K562 (cell line): Measurements from ENCODE around the gene ZNF213. TPM values are rescaled to one million over a fixed set of nuclear protein-coding genes. Genes with fewer than 3 reads are reported as not detected.

ENCODE experiments used
- CBFA2T3 ChIP-seq: fragments of 450-650 bp; IDR thresholded peaks from 2 replicates; pipeline ENCODE4 v1.6.1; 2017
- HLTF ChIP-seq: fragments of 450-650 bp; IDR thresholded peaks from 2 replicates; pipeline ENCODE4 v1.6.1; 2016
- RUNX1 ChIP-seq: sonication (generic); IDR thresholded peaks from 2 replicates; pipeline ENCODE4 v1.6.1; 2016; ENCODE audit warnings: antibody characterized with exemption, low read depth
- SNRNP70 ChIP-seq: fragments of 200-400 bp; formaldehyde crosslinking; optimal IDR thresholded peaks from 2 replicates; pipeline ENCODE3; 2017; ENCODE audit warnings: low read depth, low read length
- TEAD1 ChIP-seq, 2 experiments: fragments of 450-650 bp in 1 of 2; sonication (generic) in 1 of 2; formaldehyde crosslinking; IDR thresholded peaks; 2 replicates each; pipeline versions ENCODE4 v1.4.0 to v1.8.0; 2020 to 2022; ENCODE audit warnings: mild to moderate bottlenecking in 2 of 2, missing genetic modification reagents in 1 of 2
- ZNF445 ChIP-seq: fragments of 250-450 bp; sonication (Bioruptor Pico); IDR thresholded peaks from 2 replicates; pipeline ENCODE4 v1.4.0; 2020; ENCODE audit warnings: low read depth, mild to moderate bottlenecking, moderate library complexity
- polyA plus RNA-seq, 8 experiments: library from polyadenylated mRNA; depleted of rRNA in 4 of 8; stranded (reverse) in 5 of 8; unstranded in 3 of 8; fragments of >200 nt; fragmentation: Nextera tagmentation in 2 of 8; fragmentation: Illumina TruSeq in 1 of 8; extraction: Ambion mirVana in 2 of 8; extraction: Trizol in 1 of 8; gene quantifications; 2 replicates each; pipeline versions ENCODE4 v1.2.1 to v1.2.3, GENCODE V29; 2011 to 2014; ENCODE audit warnings: inconsistent platforms in 1 of 8, missing spikeins in 1 of 8
- total RNA-seq, 7 experiments: library from RNA; depleted of rRNA in 6 of 7; stranded (reverse); fragments of >200 nt in 6 of 7; fragmentation: Illumina TruSeq in 2 of 7; extraction: Trizol in 2 of 7; gene quantifications; 2 replicates each; pipeline versions ENCODE4 v1.2.1 to v1.2.3, GENCODE V29; 2011 to 2021; ENCODE audit warnings: low replicate concordance in 1 of 7
- TF ChIP-seq, protein P1 (sequence below), 2 experiments: fragments of 450-650 bp in 1 of 2; IDR thresholded peaks; 2 replicates each; pipeline ENCODE4 v1.6.1; 2011 to 2017; ENCODE audit warnings: low read depth in 2 of 2, antibody characterized with exemption in 1 of 2, borderline replicate concordance in 1 of 2, low read length in 1 of 2, mild to moderate bottlenecking in 1 of 2, mixed read lengths in 1 of 2; ENCODE audit not compliant: control insufficient read depth in 1 of 2
- TF ChIP-seq, protein P2 (sequence below): fragments of 250-450 bp; sonication (Bioruptor Pico); IDR thresholded peaks from 2 replicates; pipeline ENCODE4 v1.8.0; 2021; ENCODE audit warnings: moderate library complexity, mild to moderate bottlenecking, inconsistent platforms
- TF ChIP-seq, protein P3 (sequence below): fragments of 200-600 bp; sonication (generic); IDR thresholded peaks from one replicate; pipeline ENCODE4 v1.6.1; 2012; ENCODE audit warnings: mild to moderate bottlenecking, low read depth, low read length, inconsistent platforms
- TF ChIP-seq, protein P4 (sequence below): fragments of 250-450 bp; sonication (Bioruptor Pico); IDR thresholded peaks from 2 replicates; pipeline ENCODE4 v1.8.0; 2022; ENCODE audit warnings: moderate library complexity, mild to moderate bottlenecking, inconsistent platforms

ZNF213 gene
- total and polyA plus RNA-seq, 9 of the 15 experiments (the other 6 are each of a cell fraction or from before 2014, with no cell fraction given): 0.49 to 10.0 (median 1.8) TPM

DNA sequence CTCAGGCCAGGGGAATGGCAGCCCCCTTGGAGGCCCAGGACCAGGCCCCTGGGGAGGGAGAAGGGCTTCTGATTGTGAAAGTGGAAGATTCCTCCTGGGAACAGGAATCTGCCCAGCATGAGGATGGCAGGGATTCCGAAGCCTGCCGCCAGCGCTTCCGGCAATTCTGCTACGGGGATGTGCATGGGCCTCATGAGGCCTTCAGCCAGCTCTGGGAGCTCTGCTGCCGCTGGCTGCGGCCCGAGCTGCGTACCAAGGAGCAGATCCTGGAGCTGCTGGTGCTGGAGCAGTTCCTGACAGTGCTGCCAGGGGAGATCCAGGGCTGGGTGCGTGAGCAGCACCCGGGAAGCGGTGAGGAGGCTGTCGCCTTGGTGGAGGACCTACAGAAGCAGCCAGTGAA, 2.4 kb downstream of the ZNF213 start (continued):
- TF ChIP-seq, protein P1, sequence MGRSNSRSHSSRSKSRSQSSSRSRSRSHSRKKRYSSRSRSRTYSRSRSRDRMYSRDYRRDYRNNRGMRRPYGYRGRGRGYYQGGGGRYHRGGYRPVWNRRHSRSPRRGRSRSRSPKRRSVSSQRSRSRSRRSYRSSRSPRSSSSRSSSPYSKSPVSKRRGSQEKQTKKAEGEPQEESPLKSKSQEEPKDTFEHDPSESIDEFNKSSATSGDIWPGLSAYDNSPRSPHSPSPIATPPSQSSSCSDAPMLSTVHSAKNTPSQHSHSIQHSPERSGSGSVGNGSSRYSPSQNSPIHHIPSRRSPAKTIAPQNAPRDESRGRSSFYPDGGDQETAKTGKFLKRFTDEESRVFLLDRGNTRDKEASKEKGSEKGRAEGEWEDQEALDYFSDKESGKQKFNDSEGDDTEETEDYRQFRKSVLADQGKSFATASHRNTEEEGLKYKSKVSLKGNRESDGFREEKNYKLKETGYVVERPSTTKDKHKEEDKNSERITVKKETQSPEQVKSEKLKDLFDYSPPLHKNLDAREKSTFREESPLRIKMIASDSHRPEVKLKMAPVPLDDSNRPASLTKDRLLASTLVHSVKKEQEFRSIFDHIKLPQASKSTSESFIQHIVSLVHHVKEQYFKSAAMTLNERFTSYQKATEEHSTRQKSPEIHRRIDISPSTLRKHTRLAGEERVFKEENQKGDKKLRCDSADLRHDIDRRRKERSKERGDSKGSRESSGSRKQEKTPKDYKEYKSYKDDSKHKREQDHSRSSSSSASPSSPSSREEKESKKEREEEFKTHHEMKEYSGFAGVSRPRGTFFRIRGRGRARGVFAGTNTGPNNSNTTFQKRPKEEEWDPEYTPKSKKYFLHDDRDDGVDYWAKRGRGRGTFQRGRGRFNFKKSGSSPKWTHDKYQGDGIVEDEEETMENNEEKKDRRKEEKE (IDR thresholded peaks at IDR 0.05; ENCODE audit: borderline replicate concordance in 1 of 2, control insufficient read depth in 1 of 2, low read depth in 2 of 2, low read length in 1 of 2): no peak
- TF ChIP-seq, protein P2, sequence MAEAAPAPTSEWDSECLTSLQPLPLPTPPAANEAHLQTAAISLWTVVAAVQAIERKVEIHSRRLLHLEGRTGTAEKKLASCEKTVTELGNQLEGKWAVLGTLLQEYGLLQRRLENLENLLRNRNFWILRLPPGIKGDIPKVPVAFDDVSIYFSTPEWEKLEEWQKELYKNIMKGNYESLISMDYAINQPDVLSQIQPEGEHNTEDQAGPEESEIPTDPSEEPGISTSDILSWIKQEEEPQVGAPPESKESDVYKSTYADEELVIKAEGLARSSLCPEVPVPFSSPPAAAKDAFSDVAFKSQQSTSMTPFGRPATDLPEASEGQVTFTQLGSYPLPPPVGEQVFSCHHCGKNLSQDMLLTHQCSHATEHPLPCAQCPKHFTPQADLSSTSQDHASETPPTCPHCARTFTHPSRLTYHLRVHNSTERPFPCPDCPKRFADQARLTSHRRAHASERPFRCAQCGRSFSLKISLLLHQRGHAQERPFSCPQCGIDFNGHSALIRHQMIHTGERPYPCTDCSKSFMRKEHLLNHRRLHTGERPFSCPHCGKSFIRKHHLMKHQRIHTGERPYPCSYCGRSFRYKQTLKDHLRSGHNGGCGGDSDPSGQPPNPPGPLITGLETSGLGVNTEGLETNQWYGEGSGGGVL (CRISPR knock-in tag): no peak
- TF ChIP-seq ZNF445 (CRISPR knock-in tag): no peak
- TF ChIP-seq, protein P3, sequence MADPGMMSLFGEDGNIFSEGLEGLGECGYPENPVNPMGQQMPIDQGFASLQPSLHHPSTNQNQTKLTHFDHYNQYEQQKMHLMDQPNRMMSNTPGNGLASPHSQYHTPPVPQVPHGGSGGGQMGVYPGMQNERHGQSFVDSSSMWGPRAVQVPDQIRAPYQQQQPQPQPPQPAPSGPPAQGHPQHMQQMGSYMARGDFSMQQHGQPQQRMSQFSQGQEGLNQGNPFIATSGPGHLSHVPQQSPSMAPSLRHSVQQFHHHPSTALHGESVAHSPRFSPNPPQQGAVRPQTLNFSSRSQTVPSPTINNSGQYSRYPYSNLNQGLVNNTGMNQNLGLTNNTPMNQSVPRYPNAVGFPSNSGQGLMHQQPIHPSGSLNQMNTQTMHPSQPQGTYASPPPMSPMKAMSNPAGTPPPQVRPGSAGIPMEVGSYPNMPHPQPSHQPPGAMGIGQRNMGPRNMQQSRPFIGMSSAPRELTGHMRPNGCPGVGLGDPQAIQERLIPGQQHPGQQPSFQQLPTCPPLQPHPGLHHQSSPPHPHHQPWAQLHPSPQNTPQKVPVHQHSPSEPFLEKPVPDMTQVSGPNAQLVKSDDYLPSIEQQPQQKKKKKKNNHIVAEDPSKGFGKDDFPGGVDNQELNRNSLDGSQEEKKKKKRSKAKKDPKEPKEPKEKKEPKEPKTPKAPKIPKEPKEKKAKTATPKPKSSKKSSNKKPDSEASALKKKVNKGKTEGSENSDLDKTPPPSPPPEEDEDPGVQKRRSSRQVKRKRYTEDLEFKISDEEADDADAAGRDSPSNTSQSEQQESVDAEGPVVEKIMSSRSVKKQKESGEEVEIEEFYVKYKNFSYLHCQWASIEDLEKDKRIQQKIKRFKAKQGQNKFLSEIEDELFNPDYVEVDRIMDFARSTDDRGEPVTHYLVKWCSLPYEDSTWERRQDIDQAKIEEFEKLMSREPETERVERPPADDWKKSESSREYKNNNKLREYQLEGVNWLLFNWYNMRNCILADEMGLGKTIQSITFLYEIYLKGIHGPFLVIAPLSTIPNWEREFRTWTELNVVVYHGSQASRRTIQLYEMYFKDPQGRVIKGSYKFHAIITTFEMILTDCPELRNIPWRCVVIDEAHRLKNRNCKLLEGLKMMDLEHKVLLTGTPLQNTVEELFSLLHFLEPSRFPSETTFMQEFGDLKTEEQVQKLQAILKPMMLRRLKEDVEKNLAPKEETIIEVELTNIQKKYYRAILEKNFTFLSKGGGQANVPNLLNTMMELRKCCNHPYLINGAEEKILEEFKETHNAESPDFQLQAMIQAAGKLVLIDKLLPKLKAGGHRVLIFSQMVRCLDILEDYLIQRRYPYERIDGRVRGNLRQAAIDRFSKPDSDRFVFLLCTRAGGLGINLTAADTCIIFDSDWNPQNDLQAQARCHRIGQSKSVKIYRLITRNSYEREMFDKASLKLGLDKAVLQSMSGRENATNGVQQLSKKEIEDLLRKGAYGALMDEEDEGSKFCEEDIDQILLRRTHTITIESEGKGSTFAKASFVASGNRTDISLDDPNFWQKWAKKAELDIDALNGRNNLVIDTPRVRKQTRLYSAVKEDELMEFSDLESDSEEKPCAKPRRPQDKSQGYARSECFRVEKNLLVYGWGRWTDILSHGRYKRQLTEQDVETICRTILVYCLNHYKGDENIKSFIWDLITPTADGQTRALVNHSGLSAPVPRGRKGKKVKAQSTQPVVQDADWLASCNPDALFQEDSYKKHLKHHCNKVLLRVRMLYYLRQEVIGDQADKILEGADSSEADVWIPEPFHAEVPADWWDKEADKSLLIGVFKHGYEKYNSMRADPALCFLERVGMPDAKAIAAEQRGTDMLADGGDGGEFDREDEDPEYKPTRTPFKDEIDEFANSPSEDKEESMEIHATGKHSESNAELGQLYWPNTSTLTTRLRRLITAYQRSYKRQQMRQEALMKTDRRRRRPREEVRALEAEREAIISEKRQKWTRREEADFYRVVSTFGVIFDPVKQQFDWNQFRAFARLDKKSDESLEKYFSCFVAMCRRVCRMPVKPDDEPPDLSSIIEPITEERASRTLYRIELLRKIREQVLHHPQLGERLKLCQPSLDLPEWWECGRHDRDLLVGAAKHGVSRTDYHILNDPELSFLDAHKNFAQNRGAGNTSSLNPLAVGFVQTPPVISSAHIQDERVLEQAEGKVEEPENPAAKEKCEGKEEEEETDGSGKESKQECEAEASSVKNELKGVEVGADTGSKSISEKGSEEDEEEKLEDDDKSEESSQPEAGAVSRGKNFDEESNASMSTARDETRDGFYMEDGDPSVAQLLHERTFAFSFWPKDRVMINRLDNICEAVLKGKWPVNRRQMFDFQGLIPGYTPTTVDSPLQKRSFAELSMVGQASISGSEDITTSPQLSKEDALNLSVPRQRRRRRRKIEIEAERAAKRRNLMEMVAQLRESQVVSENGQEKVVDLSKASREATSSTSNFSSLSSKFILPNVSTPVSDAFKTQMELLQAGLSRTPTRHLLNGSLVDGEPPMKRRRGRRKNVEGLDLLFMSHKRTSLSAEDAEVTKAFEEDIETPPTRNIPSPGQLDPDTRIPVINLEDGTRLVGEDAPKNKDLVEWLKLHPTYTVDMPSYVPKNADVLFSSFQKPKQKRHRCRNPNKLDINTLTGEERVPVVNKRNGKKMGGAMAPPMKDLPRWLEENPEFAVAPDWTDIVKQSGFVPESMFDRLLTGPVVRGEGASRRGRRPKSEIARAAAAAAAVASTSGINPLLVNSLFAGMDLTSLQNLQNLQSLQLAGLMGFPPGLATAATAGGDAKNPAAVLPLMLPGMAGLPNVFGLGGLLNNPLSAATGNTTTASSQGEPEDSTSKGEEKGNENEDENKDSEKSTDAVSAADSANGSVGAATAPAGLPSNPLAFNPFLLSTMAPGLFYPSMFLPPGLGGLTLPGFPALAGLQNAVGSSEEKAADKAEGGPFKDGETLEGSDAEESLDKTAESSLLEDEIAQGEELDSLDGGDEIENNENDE: no peak
- no peak for TF ChIP-seq HLTF
- TF ChIP-seq RUNX1: no peak
- no peak for TF ChIP-seq CBFA2T3
- TF ChIP-seq, protein P4, sequence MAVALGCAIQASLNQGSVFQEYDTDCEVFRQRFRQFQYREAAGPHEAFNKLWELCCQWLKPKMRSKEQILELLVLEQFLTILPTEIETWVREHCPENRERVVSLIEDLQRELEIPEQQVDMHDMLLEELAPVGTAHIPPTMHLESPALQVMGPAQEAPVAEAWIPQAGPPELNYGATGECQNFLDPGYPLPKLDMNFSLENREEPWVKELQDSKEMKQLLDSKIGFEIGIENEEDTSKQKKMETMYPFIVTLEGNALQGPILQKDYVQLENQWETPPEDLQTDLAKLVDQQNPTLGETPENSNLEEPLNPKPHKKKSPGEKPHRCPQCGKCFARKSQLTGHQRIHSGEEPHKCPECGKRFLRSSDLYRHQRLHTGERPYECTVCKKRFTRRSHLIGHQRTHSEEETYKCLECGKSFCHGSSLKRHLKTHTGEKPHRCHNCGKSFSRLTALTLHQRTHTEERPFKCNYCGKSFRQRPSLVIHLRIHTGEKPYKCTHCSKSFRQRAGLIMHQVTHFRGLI (CRISPR knock-in tag): no peak
- no peak for TF ChIP-seq SNRNP70
- no peak for TF ChIP-seq TEAD1 (CRISPR knock-in tag; IDR thresholded peaks at IDR 0.05)
